ENCODE data around the gene DPP6.

DPP6 gene

GRCh38 chr7:154679379-154680053 is 627.3 kb downstream of the DPP6 start:
- no peak for DNase-seq

GRCh38 chr7:154680894-154681659 is 628.9 kb downstream of the DPP6 start:
- no peak for DNase-seq

GRCh38 chr7:154682003-154682402 is 629.8 kb downstream of the DPP6 start:
- no peak for DNase-seq

- peak; percentile 29 for DNase-seq
These were observed 632.7 kb downstream of the DPP6 start for GRCh38 chr7:154684666-154685563.

GRCh38 chr7:154685564-154685901 is 633.3 kb downstream of the DPP6 start:
- no peak for DNase-seq

- no peak for DNase-seq
These were observed 634.1 kb downstream of the DPP6 start for GRCh38 chr7:154686305-154686704.

DNA sequence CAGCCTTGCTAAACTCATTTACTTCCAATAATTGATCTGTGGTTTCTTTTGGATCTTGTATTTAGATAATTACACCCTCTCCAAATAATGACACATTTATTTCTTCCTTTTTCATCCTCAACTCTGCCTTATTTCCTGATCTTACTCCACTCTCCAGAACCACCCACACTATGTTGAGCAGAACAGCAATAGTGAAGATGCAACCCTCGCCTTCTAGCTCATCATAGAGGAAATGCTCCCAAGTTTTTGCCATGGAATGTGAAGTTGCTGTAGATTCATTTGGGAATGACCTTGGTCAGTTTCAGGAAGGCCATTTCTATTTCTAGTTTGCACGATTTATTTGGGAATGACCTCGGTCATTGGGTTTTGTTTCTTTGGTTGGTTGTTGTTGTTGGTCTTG is 636.8 kb downstream of the DPP6 start:
- DNase-seq = no peak

DNA sequence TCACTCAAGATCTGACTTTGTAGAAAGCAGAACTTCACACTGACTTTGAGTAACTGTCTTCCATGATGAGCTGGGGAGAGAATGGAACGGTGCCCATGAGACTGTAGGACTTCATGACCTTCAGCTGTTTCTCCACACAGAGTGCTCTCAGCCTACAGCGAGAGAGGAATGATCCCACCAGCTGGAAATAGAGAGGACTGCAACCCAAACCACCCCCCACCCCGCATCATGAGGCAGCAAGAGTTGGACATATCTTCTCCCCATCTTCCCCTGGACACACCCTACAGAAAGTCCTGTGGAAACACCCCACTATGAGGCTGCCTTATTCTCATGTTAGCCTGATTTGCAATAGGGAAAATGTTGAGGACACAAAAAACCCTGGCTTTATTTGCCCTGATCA is 638.2 kb downstream of the DPP6 start:
- no peak for DNase-seq

- no peak for DNase-seq
These were observed 641.5 kb downstream of the DPP6 start for GRCh38 chr7:154693661-154694060.

GRCh38 chr7:154695836-154696235 is 643.6 kb downstream of the DPP6 start:
- DNase-seq = no peak

- DNase-seq = no peak
These were observed 644.4 kb downstream of the DPP6 start for GRCh38 chr7:154696556-154696955.

- no peak for DNase-seq
These were observed 646.6 kb downstream of the DPP6 start for GRCh38 chr7:154698726-154699291.

DNA sequence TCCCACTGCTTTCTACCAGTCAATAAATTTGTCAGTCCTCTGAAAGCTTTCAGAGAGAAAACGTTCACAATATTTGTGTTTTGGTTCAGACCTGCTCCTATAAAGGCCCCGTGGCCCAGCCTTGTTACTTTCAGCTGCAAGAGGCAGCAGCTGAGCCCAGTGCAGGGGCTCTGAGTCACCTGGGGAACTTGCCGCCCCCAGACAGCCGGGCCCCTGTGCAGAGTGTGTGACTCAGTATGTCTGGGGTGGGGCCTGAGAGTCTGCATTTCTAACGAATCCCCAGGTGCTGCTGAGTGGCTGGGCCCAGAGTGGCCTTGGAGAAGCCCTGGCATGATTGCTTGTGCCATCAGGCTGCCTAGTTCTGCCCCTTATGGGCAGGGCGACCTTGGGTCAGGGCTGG is 647.2 kb downstream of the DPP6 start:
- no peak for DNase-seq

GRCh38 chr7:154709840-154710520 is 657.8 kb downstream of the DPP6 start:
- DNase-seq = no peak

DNA sequence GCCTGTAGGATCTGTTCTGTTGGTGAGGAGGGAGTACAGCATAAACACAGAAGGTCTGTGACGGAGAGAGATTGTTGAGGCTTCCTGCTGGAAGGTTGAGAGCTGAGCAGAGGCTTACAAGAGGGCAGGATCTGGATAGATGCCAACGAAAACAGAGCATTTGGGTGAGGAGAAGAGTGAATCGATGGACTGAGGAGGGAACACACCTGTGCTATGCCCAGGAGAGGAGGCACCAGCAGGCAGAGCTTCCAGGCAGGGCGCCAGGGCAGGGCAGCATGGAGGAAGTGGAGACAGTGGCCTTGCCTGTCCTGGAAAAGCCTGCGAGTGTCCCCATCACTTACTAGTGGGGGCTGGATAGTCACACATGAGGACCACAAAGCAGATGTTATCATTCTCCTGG is 667.8 kb downstream of the DPP6 start:
- peak; percentile 98 for DNase-seq

- no peak for DNase-seq
These were observed 668.9 kb downstream of the DPP6 start for GRCh38 chr7:154721086-154721485.

DNA sequence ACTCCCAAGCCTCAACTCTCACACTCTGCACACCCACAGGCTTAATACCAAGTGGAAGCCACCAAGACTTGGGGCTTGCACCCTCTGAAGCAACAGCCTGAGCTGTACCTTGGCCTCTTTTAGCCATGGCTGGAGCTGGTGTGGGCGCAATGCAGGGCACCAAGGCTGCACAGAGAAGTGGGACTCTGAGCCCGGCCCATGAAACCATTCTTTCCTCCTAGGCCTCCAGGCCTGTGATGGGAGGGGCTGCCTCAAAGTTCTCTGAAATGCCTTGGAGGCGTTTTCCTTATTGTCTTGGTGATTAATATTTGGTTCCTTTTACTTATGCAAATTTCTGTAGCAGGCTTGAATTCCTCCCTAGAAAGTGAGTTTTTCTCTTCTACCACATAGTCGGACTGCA is 674.2 kb downstream of the DPP6 start:
- DNase-seq = no peak

GRCh38 chr7:154729056-154729455 is 676.9 kb downstream of the DPP6 start:
- DNase-seq = no peak

GRCh38 chr7:154735766-154736165 is 683.6 kb downstream of the DPP6 start:
- DNase-seq = no peak

GRCh38 chr7:154736389-154736788 is 684.2 kb downstream of the DPP6 start:
- DNase-seq = no peak

GRCh38 chr7:154738216-154738615 is 686.0 kb downstream of the DPP6 start:
- DNase-seq = no peak

DNA sequence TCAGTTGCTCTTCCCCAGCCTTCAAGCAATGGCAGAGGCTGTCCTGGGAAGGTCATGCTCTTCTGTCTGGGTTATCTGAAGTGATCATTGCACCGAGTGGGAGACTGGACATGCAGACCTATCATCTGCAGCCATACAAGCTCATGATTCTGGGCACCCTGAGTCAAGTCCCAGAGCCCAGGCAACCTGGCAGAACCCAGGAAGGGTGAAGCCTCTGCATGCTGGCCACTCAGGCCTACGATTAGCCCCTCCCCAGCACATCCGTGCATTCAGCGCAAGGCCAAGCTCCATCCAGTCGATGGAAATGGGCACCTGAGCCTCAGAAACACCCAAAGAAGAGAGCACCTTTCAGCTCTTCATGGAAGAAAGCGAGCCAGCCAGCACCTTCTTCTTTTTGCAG is 688.9 kb downstream of the DPP6 start:
- no peak for DNase-seq

DNA sequence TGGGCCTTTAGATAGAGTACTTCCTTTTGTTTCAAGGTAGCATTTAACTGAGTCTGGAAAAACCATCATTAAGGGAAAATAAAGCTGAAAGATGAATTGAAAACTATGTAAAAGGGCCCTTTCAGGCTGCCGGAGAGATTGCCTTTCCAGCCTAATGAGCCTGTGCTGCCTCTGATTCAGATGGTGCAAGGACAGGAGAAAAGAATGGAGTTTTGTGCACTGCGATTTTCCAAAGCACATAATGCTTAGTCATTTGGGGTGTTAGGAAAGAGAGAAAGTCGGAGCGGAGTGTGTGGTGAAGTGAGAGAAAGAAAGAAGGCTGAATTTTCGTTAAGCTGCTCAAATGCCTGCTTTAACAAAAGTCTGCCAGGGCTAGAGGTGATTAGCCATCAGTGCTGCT is 691.0 kb downstream of the DPP6 start:
- no peak for DNase-seq

Measured in NCI-H345 (cell line).